Fibroblast of gingiva (primary cell): ENCODE results near the gene PADI2.
A peak's percentile ranks its signal among the peaks of the same experiment; 100 is the strongest.

Source experiments
- DNase-seq: peaks from one replicate; pipeline ENCODE4 v3.0.0-alpha.2; 2011; ENCODE audit warnings: low read depth

PADI2 gene

GRCh38 chr1:17139637-17140036 lies 20.4 kb upstream of the PADI2 start:
- no peak for DNase-seq

GRCh38 chr1:17137441-17137840 lies 18.2 kb upstream of the PADI2 start:
- DNase-seq: no peak

GRCh38 chr1:17136936-17137335 lies 17.7 kb upstream of the PADI2 start:
- no peak for DNase-seq

GRCh38 chr1:17136145-17136544 lies 16.9 kb upstream of the PADI2 start:
- no peak for DNase-seq

- no peak for DNase-seq
Measured at GRCh38 chr1:17135530-17135929, 16.3 kb upstream of the PADI2 start.

- DNase-seq: no peak
Measured at GRCh38 chr1:17134724-17135123, 15.5 kb upstream of the PADI2 start.

GRCh38 chr1:17134034-17134433 lies 14.8 kb upstream of the PADI2 start:
- no peak for DNase-seq

GRCh38 chr1:17130138-17130635 lies 10.9 kb upstream of the PADI2 start:
- no peak for DNase-seq

- DNase-seq: peak; percentile 91
Measured at GRCh38 chr1:17128361-17128760, 9.1 kb upstream of the PADI2 start.

- DNase-seq: peak; percentile 70
Measured at GRCh38 chr1:17125756-17126237, 6.5 kb upstream of the PADI2 start.

- no peak for DNase-seq
Measured at GRCh38 chr1:17123196-17124045, 4.2 kb upstream of the PADI2 start.

- no peak for DNase-seq
Measured at GRCh38 chr1:17122521-17123164, 3.4 kb upstream of the PADI2 start.

- DNase-seq: no peak
Measured at GRCh38 chr1:17121881-17122280, 2.6 kb upstream of the PADI2 start.

- DNase-seq: no peak
Measured at GRCh38 chr1:17120962-17121837, 1.9 kb upstream of the PADI2 start.

GRCh38 chr1:17120481-17120877 lies 1.2 kb upstream of the PADI2 start:
- no peak for DNase-seq

- no peak for DNase-seq
Measured at GRCh38 chr1:17119773-17120480, 676 bp upstream of the PADI2 start.

- DNase-seq: no peak
Measured at GRCh38 chr1:17118706-17119075, 560 bp downstream of the PADI2 start.

- no peak for DNase-seq
Measured at GRCh38 chr1:17118268-17118667, 983 bp downstream of the PADI2 start.

GRCh38 chr1:17117451-17118265 lies 1.6 kb downstream of the PADI2 start:
- DNase-seq: no peak

- no peak for DNase-seq
Measured at GRCh38 chr1:17116643-17117042, 2.6 kb downstream of the PADI2 start.

GRCh38 chr1:17113963-17114362 lies 5.3 kb downstream of the PADI2 start:
- no peak for DNase-seq
